Hematopoietic multipotent progenitor cell treated with erythropoietin and hydrocortisone succinate and interleukin-3 and kit ligand, for 4 days (in vitro differentiated cells): Measurements from ENCODE around the gene SLC35F3.
"Not testable (repeated sequence)": the region's sequence is repeated elsewhere in the genome, so short reads cannot be mapped to it uniquely, and the experiment has no call there.

Experiments used
- DNase-seq: peaks from one replicate; pipeline ENCODE4 v3.0.0-alpha.2; 2015

Gene SLC35F3

DNA sequence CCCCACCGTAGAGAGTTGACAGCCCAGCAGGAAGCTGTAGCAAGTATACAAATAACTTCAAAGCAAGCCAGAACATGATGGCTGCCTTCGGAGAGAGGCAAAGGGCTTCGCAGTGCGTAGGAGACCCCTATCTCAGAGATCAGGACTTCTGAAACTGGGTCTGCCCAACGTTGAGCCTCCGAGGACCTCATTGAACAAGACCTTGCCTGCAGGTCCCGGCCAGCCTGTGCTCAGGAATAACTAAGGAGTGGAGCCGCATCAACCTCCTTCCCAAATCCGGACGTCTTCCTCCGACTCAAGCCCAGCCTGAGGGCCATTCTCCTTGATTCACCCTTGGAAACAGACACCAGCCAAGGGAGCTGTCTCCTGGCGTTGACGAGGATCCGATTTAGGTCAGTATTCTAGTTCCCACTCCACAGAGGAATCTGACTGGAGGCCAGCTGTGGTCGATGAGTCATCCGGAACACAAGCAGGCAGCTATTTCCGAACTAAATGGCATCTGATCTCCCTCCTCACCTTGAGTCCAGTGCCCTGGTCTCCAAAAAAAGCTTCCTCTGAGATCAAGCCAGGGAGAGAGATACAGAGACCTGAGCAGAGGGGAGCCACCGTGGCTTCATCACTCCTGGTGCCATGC, 302.3 kb downstream of the SLC35F3 start:
- DNase-seq, result no peak

DNA sequence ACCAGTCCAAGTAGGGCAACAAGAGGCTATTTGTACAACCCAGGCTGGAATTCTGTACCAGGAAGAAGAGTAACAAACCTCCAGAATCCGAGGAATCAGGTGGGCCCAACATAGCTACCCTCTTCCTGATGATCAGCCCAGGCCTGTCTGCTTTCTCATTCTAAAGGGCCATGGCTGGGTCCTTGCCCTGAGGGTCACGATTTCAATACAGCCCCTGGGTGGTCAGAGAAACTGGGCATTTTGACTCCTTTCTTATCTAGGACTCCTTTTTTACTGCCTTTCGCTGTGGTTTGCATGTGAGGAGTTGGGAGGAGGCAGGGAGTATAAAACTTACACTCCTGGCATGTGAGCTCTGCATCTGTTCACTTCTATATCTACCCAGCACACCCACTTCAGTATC, 303.9 kb downstream of the SLC35F3 start:
- no peak for DNase-seq

DNA sequence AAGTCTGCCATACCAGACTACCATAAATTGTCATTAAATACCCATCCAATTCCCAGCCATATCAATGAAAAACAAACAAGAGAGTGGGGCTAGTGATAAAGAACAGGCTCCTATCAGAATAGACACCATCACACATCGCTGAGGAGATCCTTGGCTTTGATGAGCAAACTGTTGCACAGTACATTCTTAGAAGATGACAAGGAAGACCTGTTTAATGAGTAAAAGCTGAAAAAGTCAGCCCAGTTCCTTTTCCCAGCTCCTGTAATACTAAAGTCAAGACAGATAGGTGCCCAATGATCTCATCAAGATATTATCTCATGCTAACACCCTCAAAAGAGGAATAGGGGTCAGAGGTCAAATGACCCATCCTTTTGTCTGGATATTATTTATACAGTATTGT, 304.3 kb downstream of the SLC35F3 start:
- DNase-seq, result no peak

DNA sequence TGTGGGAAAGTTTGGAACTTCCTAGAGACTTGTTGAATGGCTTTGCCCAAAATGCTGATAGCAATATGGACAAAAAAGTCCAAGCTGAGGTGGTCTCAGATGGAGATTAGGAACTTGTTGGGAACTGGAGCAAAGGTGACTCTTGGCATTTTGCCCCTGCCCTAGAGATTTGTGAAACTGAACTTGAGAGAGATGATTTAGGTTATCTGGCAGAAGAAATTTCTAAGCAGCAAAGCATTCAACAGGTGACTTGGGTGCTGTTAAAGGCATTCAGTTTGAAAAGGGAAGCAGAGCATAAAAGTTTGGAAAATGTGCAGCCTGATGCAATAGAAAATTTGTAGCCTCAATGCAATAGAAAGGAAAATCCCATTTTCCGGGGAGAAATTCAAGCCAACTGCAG, 306.0 kb downstream of the SLC35F3 start:
- not testable (repeated sequence) for DNase-seq

DNA sequence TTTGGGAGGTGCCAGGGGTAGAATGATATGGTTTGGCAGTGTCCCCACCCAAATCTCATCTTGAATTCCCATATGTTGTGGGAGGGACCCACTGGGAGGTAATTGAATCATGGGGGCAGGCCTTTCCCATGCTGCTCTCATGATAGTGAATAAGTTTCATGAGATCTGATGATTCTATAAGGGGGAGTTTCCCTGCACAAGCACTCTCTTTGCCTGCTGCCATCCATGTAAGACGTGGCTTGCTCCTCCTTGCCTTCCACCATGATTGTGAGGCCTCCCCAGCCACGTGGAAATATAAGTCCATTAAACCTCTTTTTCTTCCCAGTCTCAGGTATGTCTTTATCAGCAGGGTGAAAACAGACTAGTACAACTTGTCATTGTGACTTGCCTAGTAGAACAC, 307.4 kb downstream of the SLC35F3 start:
- DNase-seq, result not testable (repeated sequence)

DNA sequence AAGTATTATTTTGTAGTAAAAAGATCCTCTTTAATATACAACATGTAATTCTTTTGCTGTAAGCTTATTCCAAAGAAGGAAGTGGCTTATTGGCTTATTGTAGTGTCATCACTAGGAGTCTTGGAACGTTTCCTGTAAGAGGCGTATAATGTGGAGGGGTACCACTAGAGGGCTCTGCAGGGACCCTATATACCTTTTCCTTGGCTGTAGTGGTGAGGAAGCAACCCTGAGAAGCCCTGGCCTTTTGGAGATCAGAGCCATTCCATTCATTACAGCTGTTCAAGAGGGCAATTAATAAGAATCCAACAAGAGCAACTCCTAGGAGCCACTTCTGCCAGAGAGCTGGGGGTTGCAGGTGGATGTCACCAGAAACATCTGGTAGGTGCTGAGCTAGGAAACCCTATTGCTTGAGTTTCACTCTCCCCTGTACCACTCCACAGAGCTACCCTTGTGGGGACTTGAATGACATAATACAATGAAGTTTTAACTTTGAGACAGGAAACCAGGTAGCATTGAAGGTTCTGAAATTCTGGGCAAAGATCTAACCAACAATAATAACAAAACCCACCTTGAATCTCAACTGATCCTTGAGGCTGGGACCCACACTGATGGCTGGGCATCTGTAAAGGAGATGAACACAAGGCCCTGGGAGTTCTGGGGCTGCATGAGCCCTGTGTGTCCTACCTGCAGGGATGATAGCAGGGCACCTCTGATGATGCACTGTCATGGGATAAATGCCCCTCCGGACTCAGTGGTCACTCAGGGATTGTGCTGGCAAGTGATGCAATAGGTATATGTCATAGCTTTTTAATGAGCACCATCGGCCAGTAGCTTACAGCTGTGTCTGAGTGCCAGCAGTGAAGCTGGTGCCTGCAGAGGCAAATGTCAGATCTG, 308.5 kb downstream of the SLC35F3 start:
- peak; percentile 80 for DNase-seq

DNA sequence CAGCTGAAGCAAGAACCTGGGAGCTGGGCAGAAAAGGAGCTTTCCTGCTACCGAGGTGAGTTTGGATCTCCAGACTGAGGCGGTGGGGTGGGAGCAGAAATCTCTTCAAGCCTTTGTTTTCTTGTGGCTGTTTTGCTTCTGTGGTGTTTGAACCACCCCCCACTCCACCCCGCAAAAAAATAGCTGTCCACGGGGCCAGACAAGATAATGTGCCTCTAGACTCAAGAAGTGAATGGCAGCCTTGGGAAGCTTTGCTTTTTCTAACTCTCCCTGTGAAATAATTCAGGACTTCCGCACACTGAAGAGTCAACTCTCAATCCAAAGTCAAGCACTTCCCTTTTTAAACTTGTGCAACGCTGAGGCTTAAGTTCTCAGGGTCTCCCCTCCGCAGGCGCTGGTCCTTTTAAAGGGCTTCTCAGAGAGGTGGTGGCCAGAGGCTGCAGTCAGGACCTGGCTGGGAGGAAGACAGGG, 309.2 kb downstream of the SLC35F3 start:
- peak; percentile 73 for DNase-seq

DNA sequence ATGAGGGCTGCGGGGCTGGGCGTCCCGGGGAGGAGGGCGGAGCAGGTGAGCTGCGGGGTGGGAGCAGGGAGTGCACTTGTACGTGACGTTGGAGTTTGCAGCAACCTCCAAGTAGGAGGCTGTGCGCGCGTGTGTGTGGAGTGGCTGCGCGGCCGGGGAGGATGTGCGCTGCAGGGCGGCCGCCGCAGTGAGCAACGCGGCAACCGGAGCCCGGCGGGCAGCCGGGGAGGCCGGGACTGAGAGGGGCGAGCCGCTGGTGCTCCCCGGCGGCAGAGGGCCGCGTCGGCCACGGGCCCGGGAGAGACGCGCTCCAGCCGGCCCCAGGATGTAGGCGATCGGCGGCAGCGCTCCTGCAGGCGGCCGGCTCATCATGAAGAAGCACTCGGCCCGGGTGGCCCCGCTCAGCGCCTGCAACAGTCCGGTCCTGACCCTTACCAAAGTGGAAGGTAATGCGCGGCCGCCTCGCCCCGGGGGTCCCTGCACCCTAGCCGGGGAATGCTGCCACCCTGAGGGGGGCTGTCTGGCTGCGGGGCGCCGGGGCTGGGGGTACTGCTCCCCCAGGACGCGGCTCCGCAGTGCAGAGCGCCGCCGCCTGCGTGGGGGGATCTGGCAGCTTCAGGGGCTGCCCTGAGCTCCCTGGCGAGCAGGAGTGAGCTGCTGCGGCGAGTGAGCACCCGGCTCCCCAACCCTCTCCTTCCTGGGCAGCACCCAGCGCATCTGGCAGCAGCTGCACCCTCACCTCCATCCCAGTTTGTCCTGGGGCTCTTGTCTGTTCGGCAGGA, 309.8 kb downstream of the SLC35F3 start:
- peak; percentile 58 for DNase-seq

DNA sequence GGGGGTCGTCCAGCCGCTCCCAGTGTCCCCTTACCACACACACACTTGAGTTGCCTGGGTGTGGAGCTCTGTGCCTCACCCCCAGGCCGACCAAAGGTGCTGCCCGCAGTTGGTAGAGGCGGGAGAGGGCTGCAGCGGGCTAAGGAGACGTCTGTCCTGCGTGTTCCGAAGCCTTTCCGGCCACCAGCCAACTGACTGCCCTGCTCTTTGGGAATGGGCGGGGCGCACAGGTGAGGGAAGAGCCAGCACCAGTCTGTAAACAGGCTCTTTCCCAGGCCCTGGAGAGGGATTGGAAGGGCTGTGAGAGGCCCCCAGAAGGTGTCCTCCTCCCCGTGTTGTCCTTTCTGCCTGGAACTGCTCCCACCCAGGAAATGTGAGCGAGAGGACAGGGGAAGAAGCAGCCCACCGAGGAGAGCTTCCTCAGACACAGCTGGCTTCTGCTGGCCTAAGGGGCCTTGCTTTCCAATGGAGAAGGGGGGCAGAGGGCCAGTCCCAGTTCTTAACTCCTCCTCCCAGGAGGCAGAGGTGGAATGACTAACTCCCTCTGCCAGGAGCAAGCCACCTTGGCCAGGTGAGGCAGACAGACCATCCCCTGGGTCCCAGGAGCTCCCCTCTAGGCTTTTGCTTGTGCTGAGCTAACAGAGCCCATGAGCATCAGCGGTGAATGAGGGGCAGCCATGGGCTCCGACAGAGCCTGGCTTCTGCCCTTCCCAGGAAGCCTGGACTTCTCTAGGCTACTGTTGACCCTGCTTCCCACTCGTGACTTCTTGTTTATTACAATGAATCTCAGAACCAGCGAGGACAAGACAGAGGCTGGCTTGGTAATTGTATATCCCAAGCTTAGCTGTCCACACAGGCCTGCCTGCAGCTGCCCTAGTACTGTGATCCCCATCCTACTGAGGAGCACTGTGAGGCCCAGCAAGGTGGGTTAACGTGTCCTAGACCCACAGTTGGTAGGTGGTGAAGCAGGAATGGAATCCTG, 310.7 kb downstream of the SLC35F3 start:
- DNase-seq, result no peak

DNA sequence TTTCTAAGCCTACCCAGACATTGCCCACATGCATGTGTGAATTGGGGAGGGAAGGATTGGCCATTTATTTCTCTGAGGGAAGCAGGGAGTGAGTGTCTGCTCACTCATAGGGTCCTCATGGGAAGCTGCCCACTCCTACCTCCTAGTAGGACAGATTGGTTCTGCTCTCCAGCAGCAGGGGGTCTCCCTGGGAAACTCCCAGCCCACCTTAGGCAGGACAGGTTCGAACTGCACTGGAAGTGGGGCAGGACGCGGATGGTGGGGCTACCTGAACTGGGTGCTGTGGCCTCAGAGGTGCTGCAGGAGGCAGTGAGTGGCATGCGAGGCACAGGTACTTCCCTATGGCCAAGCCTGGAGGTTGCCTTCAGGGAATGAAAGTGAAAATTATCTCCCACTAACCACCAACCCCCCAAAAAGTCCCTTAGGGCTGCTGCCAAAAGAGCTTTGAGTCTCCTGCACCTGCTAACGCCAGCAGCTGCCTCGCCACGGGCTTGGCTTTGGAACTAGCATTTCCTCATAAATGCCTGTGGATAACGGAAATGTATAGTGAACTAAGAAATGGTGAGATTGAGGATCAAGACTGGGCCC, 311.7 kb downstream of the SLC35F3 start:
- DNase-seq, result no peak

DNA sequence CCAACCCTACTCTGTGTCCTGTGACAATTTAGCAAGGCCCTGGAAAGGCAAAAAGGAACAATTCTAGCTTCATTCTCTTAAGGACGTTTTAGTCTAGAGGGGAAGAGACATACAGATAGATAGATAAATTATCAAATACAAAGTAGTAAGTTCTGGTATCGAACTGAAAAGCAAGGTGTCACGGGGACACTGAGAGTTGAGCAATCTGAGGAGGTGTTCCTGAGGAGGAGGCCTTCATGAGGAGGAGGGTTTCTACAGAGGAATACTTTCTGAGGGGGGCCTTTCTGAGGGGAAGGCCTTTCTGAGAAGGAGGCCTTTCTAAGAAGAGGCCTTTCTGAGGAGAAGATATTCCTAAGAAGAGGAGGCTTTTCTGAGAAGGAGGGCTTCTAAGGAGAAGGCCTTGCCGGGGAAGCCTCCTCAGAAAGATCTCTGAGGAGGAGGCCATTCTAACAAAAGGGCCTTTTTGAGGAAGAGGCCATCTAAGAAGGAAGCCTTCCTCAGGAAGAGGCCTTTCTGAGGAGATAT, 312.9 kb downstream of the SLC35F3 start:
- DNase-seq, result no peak

DNA sequence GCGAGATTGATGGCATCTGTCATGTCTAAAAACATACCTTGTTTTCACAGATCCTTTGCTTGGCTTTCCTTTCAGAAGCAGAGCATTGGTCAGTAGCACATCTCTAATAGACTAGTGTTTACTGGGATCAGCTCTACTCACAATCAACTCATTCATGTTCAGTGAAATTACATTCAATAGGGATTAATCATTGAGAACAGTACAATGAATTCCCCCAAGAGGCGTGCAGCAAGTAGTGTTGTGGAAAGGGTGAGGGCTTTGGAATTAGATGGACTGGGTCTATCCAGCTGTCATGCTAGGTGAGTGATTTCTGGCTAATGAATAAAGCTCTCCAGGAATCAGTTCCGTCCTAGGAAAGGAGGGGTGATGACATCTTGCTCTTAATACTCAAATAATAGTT, 313.6 kb downstream of the SLC35F3 start:
- DNase-seq, result no peak

DNA sequence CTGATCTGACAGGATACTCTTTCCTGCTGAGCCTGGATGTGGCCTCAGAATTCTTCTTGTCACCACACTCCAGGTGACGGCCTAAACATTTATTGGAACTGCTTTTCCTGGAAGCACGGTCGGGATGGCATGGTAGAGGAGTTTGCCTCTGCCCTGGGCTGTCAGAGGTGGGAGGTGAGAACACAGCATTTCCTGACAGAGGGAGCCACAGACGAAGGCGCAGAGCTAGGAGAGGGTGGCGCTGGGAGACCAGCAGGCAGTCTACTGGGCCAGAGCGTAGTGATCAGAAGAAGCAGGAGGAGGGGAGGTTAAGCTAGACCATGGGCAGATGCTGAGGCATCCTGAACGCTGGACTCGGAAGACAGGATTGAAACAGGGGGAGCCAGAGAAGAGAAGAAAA, 315.2 kb downstream of the SLC35F3 start:
- no peak for DNase-seq

DNA sequence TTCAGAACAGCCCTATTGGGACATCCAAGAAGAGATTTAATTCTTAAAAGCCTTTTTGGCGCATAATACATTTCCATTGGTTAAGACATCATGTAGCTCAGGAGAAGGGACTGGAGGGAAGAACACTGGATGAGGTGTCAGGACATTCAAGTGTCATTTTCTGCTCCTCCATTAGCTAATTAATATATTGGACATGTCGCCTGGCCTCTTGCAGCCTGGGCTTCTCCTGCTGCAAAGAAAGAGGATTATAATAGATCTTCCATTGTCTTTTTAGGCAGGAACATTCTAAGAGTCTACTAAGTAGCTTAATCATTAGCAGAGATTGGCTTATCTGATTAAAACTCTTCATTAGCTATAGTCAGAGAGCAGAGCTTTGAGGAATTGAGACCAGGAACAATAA, 317.1 kb downstream of the SLC35F3 start:
- DNase-seq, result no peak

DNA sequence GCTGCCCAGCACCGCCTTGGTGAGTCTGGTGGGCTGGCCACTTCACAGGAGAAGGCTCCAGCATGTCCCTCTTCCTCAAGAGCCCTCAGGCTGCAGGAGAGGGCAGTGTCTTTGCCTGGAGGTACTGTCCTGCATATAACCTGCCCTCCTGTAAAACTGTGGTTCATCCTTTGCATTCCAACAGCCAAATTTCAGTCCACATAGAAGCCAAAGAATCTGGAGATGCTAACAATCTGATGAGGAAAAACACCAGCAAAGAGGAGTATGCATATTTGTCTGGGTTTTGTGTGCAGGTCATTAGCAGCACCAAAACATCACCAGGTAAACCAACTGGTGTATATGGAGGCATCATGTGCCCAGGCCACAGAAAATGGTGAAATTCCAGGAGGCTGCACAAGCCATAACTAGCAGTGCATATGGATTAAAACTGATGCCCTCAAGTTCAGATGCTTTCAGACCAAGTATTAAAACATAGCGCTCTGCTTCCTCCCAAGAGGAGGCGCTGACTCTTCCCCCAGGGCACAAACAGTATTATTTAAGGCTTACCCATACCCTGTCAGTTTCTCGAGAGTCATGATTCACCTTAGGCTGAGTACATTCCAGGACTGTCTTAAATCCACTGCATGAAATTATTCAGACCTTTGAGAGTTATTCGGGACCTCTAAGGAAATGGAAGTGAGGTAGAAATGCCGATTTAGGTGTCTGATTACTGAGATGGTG, 318.2 kb downstream of the SLC35F3 start:
- no peak for DNase-seq

DNA sequence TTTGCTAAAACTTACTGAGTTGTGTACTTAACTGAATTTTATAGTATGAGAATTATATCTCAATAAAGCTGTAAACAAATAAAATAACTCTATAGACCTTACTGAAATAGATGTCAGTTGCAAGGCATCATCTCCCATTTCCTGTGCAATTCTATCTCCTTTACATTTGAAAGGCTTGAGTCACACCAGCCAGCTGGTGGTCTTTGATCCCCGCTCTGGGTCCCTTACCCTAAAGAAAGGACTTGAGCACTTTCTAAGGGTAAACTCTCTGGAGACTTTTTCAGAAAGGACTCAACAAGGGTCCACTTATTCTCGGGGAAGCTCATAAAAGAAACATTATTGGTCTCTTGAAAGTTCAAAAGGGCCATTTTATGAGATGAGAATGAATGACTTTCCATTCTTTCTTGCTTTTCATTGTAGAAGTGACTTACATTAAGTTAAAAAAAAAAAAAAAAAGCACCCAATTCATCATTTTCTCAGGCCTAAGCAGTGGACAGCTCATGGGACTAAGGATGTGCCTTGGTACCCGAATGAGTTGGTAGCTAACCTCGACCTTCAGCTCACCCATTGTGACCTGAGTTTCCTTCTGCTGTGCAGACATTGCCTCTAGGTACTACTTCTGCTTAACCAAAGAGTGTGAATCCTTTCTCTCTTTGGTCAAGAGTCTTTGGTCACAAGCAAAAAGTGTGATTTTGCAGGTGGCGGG, 321.8 kb downstream of the SLC35F3 start:
- no peak for DNase-seq

DNA sequence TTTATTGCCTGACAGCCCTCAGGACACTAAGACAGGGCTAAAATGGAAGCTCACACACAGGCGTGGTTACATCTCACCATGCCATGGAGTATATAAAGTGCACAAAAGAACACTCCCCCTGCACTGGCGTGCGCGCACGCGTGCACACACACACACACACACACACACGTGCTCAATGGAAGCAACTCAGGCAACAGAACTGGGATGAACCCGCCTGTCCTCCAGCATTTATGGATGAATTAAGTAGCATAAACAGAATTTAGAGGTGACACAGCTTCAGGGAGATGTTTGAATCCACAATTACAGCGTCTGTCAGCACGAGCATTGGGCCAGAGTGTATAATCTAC, 322.3 kb downstream of the SLC35F3 start:
- DNase-seq, result no peak

DNA sequence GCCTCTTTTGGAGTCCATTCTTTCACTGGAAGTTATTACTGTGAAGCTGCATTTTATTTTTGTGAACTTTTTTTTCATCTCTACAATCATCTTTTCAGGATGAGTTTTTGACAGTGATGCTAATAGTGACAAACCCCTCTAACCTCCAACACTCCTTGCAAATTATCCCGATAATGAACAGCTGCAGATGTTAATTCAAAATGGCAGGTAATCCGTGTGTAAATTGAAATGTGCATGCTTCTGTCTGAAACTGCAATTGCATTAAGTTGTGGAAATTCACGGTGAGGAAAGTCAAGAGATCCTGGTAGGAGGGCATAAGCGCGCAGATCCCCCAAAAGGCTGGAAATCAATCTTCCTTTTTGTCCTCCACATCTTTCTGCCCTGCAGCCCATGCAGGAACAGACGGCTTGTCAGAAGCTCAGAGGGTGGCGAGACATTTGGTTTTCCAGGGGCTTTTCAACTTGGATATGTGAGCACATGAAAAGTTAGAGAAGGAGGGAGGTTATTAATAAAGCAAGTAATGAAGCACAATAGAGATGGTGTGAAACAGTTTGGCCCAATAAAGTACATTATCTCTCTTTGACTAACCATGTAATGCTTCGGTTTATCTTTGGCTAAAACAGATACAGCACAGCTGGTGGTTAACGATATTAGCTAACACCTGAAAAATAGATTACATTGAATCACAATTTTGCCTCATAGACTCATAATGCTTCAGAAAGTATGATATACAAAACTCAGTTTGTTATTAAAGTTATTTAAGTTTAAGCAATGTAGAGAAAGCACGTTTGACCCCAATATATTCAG, 325.3 kb downstream of the SLC35F3 start:
- DNase-seq, result no peak

DNA sequence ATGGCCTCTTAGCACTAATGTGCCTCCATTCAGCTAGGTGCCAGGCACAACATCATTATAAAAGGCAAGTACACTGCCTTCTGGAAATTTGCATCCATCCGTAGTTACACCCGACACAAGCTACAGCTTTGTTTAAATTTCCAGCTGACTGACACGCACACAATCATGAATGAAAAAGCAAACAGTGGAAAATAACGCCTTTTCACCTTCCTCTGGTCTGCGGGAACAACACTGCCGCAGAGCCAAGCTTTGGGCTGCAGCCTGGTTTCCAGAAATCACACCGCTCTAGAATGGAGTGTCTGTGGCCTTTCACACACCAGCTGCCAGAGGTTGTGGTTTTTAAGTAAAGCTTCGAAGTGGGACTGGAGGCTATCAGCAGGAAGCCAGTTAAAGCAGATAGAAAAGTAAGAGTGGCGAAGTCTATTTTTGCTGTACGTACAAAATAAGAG, 326.0 kb downstream of the SLC35F3 start:
- peak; percentile 78 for DNase-seq
